ENCODE results near the gene PPP2R5C. TPM values are rescaled to one million over a fixed set of nuclear protein-coding genes. Genes with fewer than 3 reads are reported as not detected.
A peak's percentile ranks its signal among the peaks of the same experiment; 100 is the strongest.

PPP2R5C gene
- total RNA-seq, 2 donors from 2014 or later: 516 to 530 TPM

- no peaks in the 10 kb centered on the region for H3K9me3 ChIP-seq (ENCODE audit: control insufficient read depth, low read length, poor library complexity, severe bottlenecking)
- Mint-ChIP-seq H3K36me3 (ENCODE audit: low read depth) (peaks cover 8% of the 10 kb centered on the region), H3K27ac (peak overlapping the region; percentile 96), H3K4me3 (no peak overlapping the region), H3K27me3 (no peaks in the 10 kb centered on the region), H3K4me1 (peaks cover 59% of the 10 kb centered on the region)
- ATAC-seq: no peak
- no peak for DNase-seq
These were observed 108.9 kb downstream of the PPP2R5C start for GRCh38 chr14:101870273-101870939.

DNA sequence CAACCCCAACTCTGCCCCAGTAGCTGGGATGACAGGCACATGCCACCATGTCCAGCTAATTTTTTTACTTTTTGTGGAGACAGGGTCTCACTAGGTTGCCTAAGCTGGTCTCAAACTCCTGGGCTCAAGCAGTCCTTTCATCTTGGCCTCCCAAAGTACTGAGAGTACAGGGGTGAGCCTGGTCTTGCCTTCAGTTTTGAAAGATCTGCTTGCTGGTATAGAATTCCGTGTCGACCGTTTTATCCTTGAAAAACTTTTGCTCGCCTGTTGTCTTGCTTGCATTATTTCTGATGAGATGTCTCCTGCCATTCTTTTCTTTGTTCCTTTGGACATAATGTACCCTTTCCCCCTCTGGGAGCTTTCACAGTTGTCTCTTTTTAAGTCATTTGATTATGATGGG lies 110.8 kb downstream of the PPP2R5C start:
- DNase-seq (no peak), ATAC-seq (no peak)
- Mint-ChIP-seq H3K36me3 (ENCODE audit: low read depth) (peaks cover 8% of the 10 kb centered on the region), H3K27me3 (no peaks in the 10 kb centered on the region), H3K27ac (peak overlapping the region; percentile 96), H3K4me3 (no peak overlapping the region), H3K4me1 (peaks cover 62% of the 10 kb centered on the region)
- no peaks in the 10 kb centered on the region for H3K9me3 ChIP-seq (ENCODE audit: control insufficient read depth, low read length, poor library complexity, severe bottlenecking)

GRCh38 chr14:101873076-101873825 lies 111.7 kb downstream of the PPP2R5C start:
- peaks cover 8% of the 10 kb centered on the region for H3K36me3 Mint-ChIP-seq (ENCODE audit: low read depth)
- H3K4me1 Mint-ChIP-seq: peaks cover 64% of the 10 kb centered on the region
- DNase-seq (no peak), ATAC-seq (no peak)
- no peak overlapping the region for H3K4me3 Mint-ChIP-seq
- no peaks in the 10 kb centered on the region for H3K27me3 Mint-ChIP-seq
- no peaks in the 10 kb centered on the region for H3K9me3 ChIP-seq (ENCODE audit: control insufficient read depth, low read length, poor library complexity, severe bottlenecking)
- H3K27ac Mint-ChIP-seq: peak overlapping the region; percentile 96

DNA sequence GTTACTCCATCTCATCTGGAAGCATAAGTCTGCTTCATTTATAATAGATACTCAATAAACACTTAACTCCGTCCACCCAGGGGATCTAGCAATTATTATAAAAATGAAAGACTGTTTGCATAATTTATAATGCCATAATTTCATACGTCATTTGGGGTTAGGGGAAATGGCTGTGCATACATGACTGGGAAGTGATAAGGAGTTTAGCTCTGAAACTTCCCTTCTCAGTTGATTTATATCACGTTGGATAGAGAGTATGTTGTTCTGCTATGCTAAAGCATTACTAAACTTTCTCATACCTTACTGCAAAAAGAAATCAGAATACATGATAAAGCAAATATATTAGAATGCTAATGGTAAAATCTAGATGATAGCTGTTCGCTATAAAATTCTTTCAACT lies 112.5 kb downstream of the PPP2R5C start:
- peaks cover 61% of the 10 kb centered on the region for H3K4me1 Mint-ChIP-seq
- no peak for DNase-seq
- no peaks in the 10 kb centered on the region for H3K9me3 ChIP-seq (ENCODE audit: control insufficient read depth, low read length, poor library complexity, severe bottlenecking)
- peaks cover 6% of the 10 kb centered on the region for H3K36me3 Mint-ChIP-seq (ENCODE audit: low read depth)
- ATAC-seq: no peak
- H3K27ac Mint-ChIP-seq: peak overlapping the region; percentile 96
- no peak overlapping the region for H3K4me3 Mint-ChIP-seq
- H3K27me3 Mint-ChIP-seq: no peaks in the 10 kb centered on the region

- H3K27ac Mint-ChIP-seq: peak overlapping the region; percentile 96
- peaks cover 5% of the 10 kb centered on the region for H3K36me3 Mint-ChIP-seq (ENCODE audit: low read depth)
- no peaks in the 10 kb centered on the region for H3K9me3 ChIP-seq (ENCODE audit: control insufficient read depth, low read length, poor library complexity, severe bottlenecking)
- no peak for ATAC-seq
- peak overlapping the region; percentile 82 for H3K4me3 Mint-ChIP-seq
- peaks cover 66% of the 10 kb centered on the region for H3K4me1 Mint-ChIP-seq
- no peaks in the 10 kb centered on the region for H3K27me3 Mint-ChIP-seq
- DNase-seq: no peak
These were observed 113.7 kb downstream of the PPP2R5C start for GRCh38 chr14:101875041-101875726.

- Mint-ChIP-seq H3K27ac (peak overlapping the region; percentile 96), H3K4me1 (peaks cover 65% of the 10 kb centered on the region), H3K36me3 (ENCODE audit: low read depth) (peaks cover 4% of the 10 kb centered on the region), H3K27me3 (no peaks in the 10 kb centered on the region), H3K4me3 (peak overlapping the region; percentile 82)
- ATAC-seq (peak; percentile 29), DNase-seq (no peak)
- no peaks in the 10 kb centered on the region for H3K9me3 ChIP-seq (ENCODE audit: control insufficient read depth, low read length, poor library complexity, severe bottlenecking)
These were observed 114.4 kb downstream of the PPP2R5C start for GRCh38 chr14:101875727-101876554.

- Mint-ChIP-seq H3K36me3 (ENCODE audit: low read depth) (peaks cover 1% of the 10 kb centered on the region), H3K4me3 (peak overlapping the region; percentile 82), H3K27ac (peak overlapping the region; percentile 96), H3K27me3 (no peaks in the 10 kb centered on the region), H3K4me1 (peaks cover 61% of the 10 kb centered on the region)
- no peaks in the 10 kb centered on the region for H3K9me3 ChIP-seq (ENCODE audit: control insufficient read depth, low read length, poor library complexity, severe bottlenecking)
- DNase-seq (peak; percentile 45 to 64 (median 53)), ATAC-seq (peak; percentile 93)
These were observed 115.0 kb downstream of the PPP2R5C start for GRCh38 chr14:101876555-101876938.

DNA sequence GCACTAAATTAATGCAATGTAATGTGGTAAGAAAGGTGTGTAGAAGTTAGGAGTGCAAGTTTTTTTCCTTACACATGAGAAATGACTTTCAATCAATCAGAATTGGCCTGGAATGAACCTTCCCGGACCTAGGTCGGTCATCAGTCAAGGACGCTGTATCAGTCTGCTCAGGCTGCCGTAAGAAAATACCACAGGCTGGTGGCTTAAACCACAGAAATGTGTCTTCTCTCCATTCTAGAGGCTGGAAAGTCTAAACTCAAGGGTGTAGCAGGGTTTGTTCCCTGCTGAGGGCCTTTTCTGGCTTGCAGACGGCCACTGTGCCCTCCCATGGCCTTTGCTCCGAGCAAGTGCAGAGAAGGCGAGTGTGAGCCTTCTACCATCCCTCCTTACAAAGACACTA lies 116.3 kb downstream of the PPP2R5C start:
- no peak for ATAC-seq
- Mint-ChIP-seq H3K36me3 (ENCODE audit: low read depth) (peaks cover 3% of the 10 kb centered on the region), H3K27me3 (no peaks in the 10 kb centered on the region)

DNA sequence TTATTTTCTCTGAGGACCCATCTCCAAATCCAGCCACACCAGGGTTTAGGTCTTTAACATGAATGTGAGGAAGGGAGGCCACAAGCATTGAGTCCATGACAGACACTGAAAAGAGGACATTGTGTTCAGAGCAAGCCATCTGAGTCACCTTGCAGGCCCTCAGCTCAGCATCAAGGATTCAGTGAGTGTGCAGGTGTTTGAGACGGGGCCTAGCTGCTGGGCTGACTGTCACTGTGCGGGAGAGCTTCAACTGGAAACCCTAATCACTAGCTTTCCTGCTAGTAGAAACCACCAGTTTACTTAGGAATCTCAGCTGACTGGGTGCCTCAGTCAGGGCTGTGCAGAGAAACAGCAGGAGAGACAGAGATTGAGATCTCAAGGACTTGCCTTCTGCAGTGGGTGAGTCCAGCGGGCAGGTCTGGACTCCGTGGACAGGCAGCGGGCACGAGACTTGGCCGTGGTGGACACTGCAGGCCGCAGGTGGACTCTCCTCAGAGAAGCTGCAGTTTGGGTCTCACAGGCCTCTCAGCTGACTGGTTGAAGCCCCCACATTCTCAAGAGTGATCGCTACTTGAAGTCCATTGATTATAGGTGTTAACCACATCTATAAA lies 116.8 kb downstream of the PPP2R5C start:
- ATAC-seq: no peak
- no peak for DNase-seq
- peak overlapping the region; percentile 57 for H3K4me3 Mint-ChIP-seq
- peaks cover 3% of the 10 kb centered on the region for H3K36me3 Mint-ChIP-seq (ENCODE audit: low read depth)
- peaks cover 52% of the 10 kb centered on the region for H3K4me1 Mint-ChIP-seq
- H3K27me3 Mint-ChIP-seq: no peaks in the 10 kb centered on the region
- H3K9me3 ChIP-seq (ENCODE audit: control insufficient read depth, low read length, poor library complexity, severe bottlenecking): no peaks in the 10 kb centered on the region
- H3K27ac Mint-ChIP-seq: peak overlapping the region; percentile 96

More for the DNA sequence above, 116.3 kb downstream of the PPP2R5C start:
- Mint-ChIP-seq H3K27ac (peak overlapping the region; percentile 96), H3K4me3 (peak overlapping the region; percentile 57), H3K4me1 (peaks cover 56% of the 10 kb centered on the region)
- DNase-seq: no peak
- H3K9me3 ChIP-seq (ENCODE audit: control insufficient read depth, low read length, poor library complexity, severe bottlenecking): no peaks in the 10 kb centered on the region

DNA sequence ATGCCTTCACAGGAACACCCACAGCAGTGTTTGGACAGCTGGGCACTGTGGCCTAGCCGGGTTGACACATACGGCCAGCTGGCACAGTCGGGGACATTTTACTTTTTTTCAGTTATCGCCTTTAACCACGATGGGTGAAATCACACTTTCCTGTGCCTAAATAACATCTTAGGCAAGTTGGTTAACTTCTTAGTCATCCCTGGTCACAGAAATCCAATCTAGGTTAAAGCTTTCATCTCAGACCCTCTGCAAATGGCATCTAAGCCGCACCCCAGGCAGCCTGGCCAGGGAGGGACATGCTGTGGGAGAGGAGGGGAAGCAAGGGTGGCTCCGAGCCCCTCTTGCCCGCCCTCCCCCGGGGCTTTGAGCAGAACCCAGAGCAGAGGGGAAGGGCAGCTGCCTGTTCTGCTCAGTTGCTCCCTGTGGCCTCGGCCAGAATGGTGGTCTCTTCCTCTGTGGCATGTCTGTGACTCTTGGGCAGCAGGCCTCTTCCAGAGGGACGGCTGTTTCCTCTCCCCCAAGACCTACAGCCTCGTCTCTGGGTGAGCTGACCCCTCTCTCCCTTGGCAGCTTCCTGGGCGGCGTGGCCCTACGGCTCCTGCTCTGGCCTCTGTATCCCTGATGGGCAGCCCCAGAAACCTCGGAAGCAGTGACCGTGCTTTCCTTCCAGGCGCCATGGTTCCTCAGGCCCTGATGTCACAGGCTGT lies 117.5 kb downstream of the PPP2R5C start:
- Mint-ChIP-seq H3K4me1 (peaks cover 45% of the 10 kb centered on the region), H3K36me3 (ENCODE audit: low read depth) (peaks cover 3% of the 10 kb centered on the region), H3K4me3 (no peak overlapping the region), H3K27ac (peak overlapping the region; percentile 96), H3K27me3 (no peaks in the 10 kb centered on the region)
- no peak for DNase-seq
- no peaks in the 10 kb centered on the region for H3K9me3 ChIP-seq (ENCODE audit: control insufficient read depth, low read length, poor library complexity, severe bottlenecking)
- no peak for ATAC-seq

DNA sequence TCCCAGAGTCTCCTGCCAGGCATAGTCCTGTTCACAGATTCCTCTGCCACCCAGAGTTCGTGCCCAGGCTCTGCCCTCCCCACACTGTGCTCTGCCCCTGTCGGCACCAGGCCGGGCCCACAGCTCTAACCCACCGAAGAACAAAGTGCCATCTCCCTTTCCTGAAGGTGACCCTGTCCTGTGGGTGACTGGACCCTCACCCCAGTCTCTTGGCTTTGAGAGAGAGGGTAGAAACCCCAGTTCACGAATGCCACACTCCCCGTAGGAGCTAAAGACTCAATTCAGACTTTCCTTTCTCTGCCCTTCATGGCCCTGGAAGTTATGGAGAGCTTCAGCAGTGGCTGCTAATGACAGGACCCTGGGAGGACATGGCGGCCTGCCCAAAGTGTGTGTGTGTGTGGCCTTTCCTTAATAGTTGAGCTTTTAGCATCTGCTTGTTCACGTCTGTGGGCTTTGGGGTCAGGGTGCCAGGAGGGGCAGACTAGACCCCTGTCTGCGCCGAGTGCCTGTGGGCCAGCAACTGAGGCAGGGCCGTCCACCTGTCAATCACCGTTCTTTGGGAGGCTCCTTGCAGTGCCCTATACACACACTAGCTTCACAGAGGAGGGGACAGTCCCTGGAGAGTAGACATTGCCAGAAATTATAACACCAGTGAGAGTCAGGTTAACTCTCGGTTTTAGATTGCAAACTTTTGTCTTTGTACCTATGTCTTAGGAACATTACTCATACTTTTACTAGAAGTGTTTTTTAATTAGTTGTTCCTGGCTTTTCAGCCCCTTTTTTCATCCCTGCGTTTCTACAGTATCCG lies 118.2 kb downstream of the PPP2R5C start:
- DNase-seq (no peak), ATAC-seq (no peak)
- Mint-ChIP-seq H3K36me3 (ENCODE audit: low read depth) (peaks cover 3% of the 10 kb centered on the region), H3K27ac (peak overlapping the region; percentile 96), H3K4me1 (peaks cover 43% of the 10 kb centered on the region), H3K27me3 (no peaks in the 10 kb centered on the region), H3K4me3 (peak overlapping the region; percentile 47)
- no peaks in the 10 kb centered on the region for H3K9me3 ChIP-seq (ENCODE audit: control insufficient read depth, low read length, poor library complexity, severe bottlenecking)

Data from T-helper 17 cell (primary cell).